HepG2 (cell line): ENCODE data around the gene SLCO3A1. TPM values are rescaled to one million over a fixed set of nuclear protein-coding genes. Genes with fewer than 3 reads are reported as not detected.

Experiments
- DPF2 ChIP-seq: sonication (generic); formaldehyde crosslinking; IDR thresholded peaks from 2 replicates; pipeline ENCODE4 v1.4.0; 2020; ENCODE audit warnings: mild to moderate bottlenecking, low read depth, missing genetic modification reagents, borderline replicate concordance
- ETV6 ChIP-seq: sonication (generic); formaldehyde crosslinking; conservative IDR thresholded peaks from 2 replicates; pipeline ENCODE4 v1.4.0; 2020; ENCODE audit warnings: missing genetic modification reagents
- ISX ChIP-seq: sonication (generic); formaldehyde crosslinking; conservative IDR thresholded peaks from 2 replicates; pipeline ENCODE4 v1.5.0; 2020; ENCODE audit warnings: missing genetic modification reagents
- NCOR1 ChIP-seq: fragments of 200-600 bp; sonication (generic); IDR thresholded peaks from 2 replicates; pipeline ENCODE4 v1.7.0; 2017; ENCODE audit warnings: antibody characterized with exemption, low read length, borderline replicate concordance
- SRSF4 ChIP-seq: fragments of 200-400 bp; formaldehyde crosslinking; IDR thresholded peaks from one replicate; pipeline ENCODE4 v1.6.1; 2018; ENCODE audit warnings: mild to moderate bottlenecking, low read depth, low read length, moderate library complexity; ENCODE audit not compliant: poor library complexity, severe bottlenecking
- THAP7 ChIP-seq: sonication (generic); formaldehyde crosslinking; IDR thresholded peaks from 2 replicates; pipeline ENCODE4 v1.8.1; 2023; ENCODE audit warnings: mild to moderate bottlenecking, missing genetic modification reagents
- UBTF ChIP-seq: sonication (generic); formaldehyde crosslinking; IDR thresholded peaks from 2 replicates; pipeline ENCODE4 v1.4.0; 2020; ENCODE audit warnings: mild to moderate bottlenecking, missing genetic modification reagents
- YEATS4 ChIP-seq: sonication (generic); formaldehyde crosslinking; IDR thresholded peaks from 2 replicates; pipeline ENCODE4 v1.4.0; 2020; ENCODE audit warnings: missing genetic modification reagents, borderline replicate concordance
- ZC3H4 ChIP-seq: sonication (generic); formaldehyde crosslinking; IDR thresholded peaks from 2 replicates; pipeline ENCODE4 v1.4.0; 2020; ENCODE audit warnings: missing genetic modification reagents, borderline replicate concordance
- ZNF33B ChIP-seq: sonication (generic); formaldehyde crosslinking; IDR thresholded peaks from 2 replicates; pipeline ENCODE4 v1.5.1; 2020; ENCODE audit warnings: mild to moderate bottlenecking, missing genetic modification reagents
- polyA plus RNA-seq, 8 experiments: library from polyadenylated mRNA; depleted of rRNA in 3 of 8; stranded (reverse) in 7 of 8; unstranded in 1 of 8; fragments of >200 nt; fragmentation: Illumina TruSeq in 4 of 8; extraction: Trizol in 4 of 8; gene quantifications; 2 replicates each; pipeline versions ENCODE4 v1.2.1 to v1.2.3, GENCODE V29; 2011 to 2016; ENCODE audit warnings: low read depth in 4 of 8, missing spikeins in 1 of 8, mixed read lengths in 1 of 8; ENCODE audit not compliant: insufficient read depth in 1 of 8
- total RNA-seq, 5 experiments: library from RNA; depleted of rRNA; stranded (reverse); fragments of >200 nt; fragmentation: Illumina TruSeq; extraction: Trizol; gene quantifications; 2 replicates each; pipeline ENCODE4 v1.2.3, GENCODE V29; 2016; ENCODE audit warnings: low read depth in 1 of 5
- TF ChIP-seq, protein P1 (sequence below): sonication (generic); formaldehyde crosslinking; IDR thresholded peaks from 2 replicates; pipeline ENCODE4 v1.5.1; 2020; ENCODE audit warnings: mild to moderate bottlenecking, missing genetic modification reagents, borderline replicate concordance

SLCO3A1 gene
- total and polyA plus RNA-seq, 2 of the 13 experiments (the other 11 are each of a cell fraction or from before 2014, with no cell fraction given), result 0.02 TPM; not detected in 1

- TF ChIP-seq SRSF4 (no peak), UBTF (no peak), NCOR1 (no peak), ISX (CRISPR knock-in tag) (no peak), DPF2 (no peak), ZC3H4 (CRISPR knock-in tag) (no peak), ETV6 (CRISPR knock-in tag) (no peak), THAP7 (CRISPR knock-in tag) (no peak), YEATS4 (CRISPR knock-in tag) (no peak), ZNF33B (CRISPR knock-in tag) (no peak)
- TF ChIP-seq, protein P1, sequence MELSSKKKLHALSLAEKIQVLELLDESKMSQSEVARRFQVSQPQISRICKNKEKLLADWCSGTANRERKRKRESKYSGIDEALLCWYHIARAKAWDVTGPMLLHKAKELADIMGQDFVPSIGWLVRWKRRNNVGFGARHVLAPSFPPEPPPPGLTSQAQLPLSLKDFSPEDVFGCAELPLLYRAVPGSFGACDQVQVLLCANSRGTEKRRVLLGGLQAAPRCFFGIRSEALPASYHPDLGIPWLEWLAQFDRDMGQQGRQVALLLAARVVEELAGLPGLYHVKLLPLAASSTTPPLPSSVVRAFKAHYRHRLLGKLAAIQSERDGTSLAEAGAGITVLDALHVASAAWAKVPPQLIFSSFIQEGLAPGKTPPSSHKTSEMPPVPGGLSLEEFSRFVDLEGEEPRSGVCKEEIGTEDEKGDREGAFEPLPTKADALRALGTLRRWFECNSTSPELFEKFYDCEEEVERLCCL (CRISPR knock-in tag), result no peak
Observed at GRCh38 chr15:92152983-92153382, 299.5 kb downstream of the SLCO3A1 start (continued).
